Stimulated activated CD4-positive, alpha-beta T cell treated with anti-CD3 and anti-CD28 coated beads, Interleukin-4, amount 100 ng/mL, for 4 hours (primary cell): Measurements from ENCODE around the gene KIAA1210.

Source experiments
- DNase-seq, 2 experiments: peaks; one replicate each; pipeline ENCODE4 v3.0.0-alpha.2; 2020

Gene KIAA1210

GRCh38 chrX:119090627-119091026 lies 37.0 kb downstream of the KIAA1210 start:
- DNase-seq, result no peak

DNA sequence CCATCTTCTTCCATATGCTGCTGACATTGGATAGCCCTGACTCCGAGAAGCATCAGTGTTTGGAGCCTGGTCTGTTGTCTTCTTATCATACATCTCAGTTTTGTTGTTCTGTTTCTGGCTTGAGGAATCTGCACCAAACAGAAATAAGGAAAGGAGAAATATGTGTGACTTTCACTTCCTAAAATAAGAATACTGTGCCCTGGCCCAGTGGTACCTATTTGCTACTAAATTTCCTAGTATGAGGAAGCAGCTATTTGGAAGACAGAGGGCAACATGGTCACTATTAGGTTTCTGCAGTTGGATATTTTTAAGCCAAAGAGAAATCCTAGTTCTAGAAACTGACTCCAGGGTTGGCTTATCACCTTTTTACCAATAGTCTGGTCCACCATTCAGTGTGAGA lies 38.0 kb downstream of the KIAA1210 start:
- DNase-seq, result no peak

- DNase-seq, result no peak
Measured at GRCh38 chrX:119087121-119087520, 40.5 kb downstream of the KIAA1210 start.

DNA sequence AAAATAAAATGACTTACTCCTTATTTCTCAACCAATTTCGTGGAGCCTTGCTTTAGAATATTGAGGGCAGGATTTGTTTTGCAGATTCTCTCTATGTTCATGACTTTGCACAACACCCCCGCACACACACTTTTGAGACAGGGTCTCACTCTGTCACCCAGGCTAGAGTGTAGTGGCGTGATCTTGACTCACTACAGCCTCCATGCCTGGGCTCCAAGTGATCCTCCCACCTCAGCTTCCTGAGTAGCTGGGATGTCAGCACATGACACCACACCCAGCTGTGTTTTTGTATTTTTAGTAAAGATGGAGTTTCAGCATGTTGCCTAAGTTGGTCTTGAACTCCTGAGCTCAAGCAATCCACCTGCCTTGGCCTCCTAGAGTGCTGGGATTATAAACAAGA lies 42.8 kb downstream of the KIAA1210 start:
- DNase-seq, result no peak

- DNase-seq, result no peak
Measured at GRCh38 chrX:119082278-119082677, 45.3 kb downstream of the KIAA1210 start.

DNA sequence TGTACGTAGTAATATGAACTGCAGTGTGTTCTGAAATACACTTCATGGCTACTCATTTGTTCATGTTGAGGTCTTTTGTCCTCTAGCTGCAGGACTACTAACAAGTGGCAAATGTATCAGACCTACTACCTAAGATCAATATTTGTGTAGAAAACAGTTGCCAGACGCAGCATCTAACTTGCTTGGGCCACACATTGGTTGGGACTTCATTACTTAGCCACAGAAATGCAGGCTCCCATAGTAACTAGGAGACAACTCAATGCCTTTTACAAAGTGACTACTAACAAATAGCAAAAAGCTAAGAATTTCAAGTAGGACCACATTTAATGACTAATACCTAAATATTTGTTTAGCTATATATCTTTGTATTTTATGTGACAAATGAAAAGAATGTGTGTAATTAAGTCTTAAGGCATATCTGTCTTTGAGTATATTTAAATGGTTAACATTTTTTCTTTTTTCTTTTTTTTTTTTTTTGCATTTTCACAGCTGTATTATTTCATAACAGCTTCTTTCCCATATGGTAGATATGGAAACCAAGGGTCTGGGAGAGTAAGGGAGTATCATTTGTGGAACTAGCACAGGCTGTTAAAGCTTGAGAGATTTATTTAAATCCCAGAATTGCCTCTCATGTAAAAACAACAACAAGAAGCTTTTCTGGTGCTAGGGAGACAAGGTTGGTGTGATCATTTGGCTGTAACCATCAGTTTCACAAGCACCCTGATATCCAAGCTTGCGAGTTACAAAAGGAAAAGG lies 52.2 kb downstream of the KIAA1210 start:
- DNase-seq, result no peak

DNA sequence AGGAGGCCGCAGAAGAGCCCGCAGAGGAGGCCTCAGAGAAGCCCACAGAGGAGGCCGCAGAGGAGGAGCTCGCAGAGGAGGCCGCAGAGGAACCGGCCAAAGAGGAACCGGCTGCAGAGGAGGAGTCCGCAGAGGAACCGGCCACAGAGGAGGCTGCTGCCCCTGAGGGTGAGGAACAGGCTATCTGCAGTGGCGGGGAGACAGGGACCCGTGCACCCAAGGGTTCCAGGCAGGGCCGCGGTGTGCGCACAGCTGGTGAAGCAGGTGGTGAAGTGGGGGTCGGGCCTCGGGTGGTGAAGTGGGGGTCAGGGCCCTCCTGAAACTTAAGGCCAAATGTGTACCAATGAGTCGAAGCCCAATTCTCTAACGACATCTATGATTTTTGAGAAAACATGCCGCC lies 53.7 kb downstream of the KIAA1210 start:
- no peak for DNase-seq

GRCh38 chrX:119073200-119073905 lies 54.3 kb downstream of the KIAA1210 start:
- DNase-seq, result no peak

- DNase-seq, result no peak
Measured at GRCh38 chrX:119072744-119073143, 54.9 kb downstream of the KIAA1210 start, which contains the start of gene CT47C1. TSS of gene CT47C1 (plus strand) at chrX:119072993. CDS start at chrX:119073226, 233 bp downstream.

- DNase-seq, result no peak
Measured at GRCh38 chrX:119071381-119071780, 56.2 kb downstream of the KIAA1210 start.

DNA sequence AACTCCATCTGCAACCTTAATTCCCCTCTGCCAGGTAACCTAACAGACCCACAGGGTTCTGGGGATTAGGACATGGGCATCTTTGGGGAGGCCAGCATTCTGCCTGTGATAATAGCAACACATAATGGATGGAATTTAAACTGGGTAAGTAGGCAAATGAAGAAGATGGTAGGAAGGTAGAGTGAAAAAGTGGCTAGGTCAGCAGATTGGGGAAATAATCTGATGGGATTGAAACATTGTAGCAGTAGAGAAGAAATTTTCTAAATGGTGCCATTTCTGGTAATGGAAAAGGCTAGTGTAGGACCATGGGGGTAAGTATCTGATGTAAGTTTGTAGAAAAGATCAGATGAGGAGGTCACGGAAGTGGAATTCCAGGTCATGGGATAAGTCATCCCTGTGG lies 57.9 kb downstream of the KIAA1210 start:
- DNase-seq, result no peak

DNA sequence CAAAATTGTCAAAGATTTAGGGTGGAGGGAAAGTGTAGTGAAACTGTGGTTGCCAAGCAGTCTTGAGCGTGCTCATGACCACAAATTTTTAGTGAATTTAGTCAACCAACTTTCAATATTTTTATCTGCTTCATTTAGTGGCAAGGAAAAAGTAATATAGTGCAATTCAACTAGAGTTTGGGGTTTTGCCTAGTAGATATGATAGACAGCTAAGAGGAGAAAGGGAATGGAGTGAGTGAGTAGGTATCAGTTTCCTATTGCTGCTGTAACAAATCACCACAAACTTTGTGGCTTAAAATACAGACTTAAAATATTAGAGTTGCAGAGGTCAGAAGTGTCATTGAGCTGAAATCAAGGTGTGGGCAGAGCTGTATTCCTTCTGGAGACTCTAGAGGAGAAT lies 58.5 kb downstream of the KIAA1210 start:
- DNase-seq, result no peak

DNA sequence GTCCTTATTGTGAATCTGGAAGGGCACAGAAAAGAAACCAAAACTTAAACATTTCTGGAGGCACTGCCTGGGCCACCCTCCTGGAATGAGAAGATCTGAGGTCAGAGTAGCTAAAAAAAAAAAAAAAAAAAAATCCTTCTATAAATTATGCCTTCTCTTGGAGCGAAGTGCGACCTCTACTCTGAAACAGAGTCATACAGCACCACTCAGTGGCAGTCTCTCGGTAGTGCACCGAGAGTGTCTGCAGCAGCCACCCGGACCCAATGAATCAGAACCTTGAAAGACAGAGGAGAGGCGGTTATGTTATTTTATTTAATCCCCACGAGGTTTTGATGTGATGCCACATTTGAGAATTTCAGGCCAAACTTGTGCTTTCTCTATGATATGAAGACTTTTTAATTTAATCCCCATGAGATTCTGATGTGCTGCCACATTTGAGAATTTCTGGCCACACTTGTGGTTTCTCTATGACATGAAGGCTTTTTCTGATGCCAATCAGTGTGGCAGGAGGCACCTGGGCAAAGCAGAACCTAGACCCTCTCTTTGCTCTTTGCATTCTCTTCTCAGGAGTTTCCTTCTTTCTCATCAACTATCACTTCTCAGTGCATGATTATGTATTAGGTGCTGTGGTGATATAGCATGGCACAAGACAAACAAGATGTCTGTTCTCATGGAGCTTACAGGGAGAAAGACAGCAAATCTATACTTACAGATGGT lies 60.4 kb downstream of the KIAA1210 start:
- peak; percentile 21 to 25 for DNase-seq

DNA sequence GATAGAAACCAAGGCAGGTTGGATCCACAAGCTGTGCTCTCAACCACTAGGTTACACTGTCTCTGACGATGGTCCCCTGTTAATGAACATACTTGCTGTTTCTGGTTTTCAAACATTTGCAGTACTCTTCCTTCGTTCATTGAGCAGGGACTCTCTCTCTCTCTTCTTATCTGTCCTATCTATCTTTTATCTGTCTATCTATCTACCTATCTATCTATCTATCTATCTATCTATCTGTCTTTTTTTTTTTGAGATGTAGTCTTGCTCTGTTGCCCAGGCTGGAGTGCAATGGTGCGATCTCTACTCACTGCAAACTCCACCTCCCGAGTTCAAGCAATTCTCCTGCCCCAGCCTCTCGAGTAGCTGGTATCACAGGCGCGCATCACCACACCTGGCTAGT lies 64.2 kb downstream of the KIAA1210 start:
- DNase-seq, result no peak

- DNase-seq, result no peak
Measured at GRCh38 chrX:119062750-119063374, 64.8 kb downstream of the KIAA1210 start.

DNA sequence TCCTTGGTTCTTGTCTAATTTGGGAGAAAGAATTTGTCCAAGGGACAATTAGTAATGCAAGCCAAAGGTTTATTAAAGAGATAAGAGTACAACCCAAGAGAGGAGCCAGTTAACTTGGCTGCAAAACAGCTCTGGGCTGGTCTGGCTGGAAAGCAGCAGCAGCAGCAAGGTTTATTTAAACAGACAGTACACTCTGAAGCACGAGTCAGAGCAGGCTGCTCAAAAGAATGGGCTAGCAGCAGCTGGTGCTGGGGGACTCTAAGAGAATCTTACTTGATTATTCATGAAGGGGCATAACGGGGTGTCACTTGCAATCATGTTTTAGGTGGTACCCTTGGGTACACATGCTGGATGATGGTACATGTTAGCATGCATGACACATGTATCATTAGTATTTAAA lies 71.9 kb downstream of the KIAA1210 start:
- no peak for DNase-seq

DNA sequence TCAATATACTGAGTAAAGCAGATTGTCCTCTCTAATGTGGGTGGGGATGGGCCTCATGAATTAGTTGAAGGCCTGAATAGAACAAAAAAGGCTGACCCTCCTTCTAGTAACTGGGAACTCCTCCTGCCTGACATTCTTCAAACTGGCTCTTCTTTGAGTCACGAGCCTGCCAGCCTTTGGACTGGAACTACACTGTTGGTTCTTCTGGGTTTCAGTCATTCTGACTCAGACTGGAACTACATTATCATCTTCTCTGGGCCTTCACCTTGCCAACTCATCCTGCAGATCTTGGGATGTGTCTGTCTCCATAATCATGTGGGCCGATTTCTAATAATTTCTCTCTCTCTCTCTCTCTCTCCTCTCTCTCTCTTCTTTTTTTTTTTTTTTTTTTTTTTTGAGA lies 81.7 kb downstream of the KIAA1210 start:
- no peak for DNase-seq

GRCh38 chrX:119042996-119043395 lies 84.6 kb downstream of the KIAA1210 start:
- DNase-seq, result no peak

DNA sequence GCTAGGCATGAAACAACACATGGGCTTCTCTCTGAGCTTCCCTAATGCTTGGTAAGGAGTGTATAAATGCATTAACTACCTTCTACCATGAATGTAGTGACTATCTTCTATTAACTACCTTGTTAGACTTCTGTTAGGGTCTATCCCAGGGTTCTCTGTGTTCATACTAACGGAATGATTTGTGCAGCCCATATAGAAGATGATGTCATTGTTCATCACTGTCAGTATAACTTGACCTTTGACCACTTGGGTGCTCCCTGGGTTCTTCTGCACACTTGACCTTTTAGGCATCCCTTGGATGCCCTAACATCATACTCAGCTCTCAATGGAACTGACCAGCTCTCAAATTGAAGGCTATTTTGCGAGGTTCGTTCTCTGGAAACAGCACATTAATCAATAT lies 85.6 kb downstream of the KIAA1210 start:
- DNase-seq, result no peak

- DNase-seq, result no peak
Measured at GRCh38 chrX:119041175-119041574, 86.4 kb downstream of the KIAA1210 start.

DNA sequence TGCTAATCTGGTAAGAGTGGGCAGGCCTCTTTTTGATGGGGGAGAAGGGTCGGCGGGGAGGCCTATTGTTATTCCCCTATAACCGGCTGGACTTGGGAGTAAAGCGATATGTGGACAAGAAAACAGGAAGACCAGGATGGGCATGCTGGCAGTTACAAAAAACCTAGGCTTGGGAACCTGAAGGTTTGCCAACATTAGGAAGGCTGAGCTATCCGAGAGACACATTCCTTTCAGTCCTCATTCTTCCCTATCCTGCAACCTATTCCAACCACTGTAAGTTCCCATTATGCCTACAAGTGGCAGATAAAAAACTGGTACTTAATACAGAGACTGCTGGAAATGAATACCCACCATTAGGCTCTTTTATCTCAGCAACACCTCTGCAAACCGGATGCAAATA lies 87.2 kb downstream of the KIAA1210 start:
- no peak for DNase-seq

GRCh38 chrX:119036107-119037029 lies 91.2 kb downstream of the KIAA1210 start:
- no peak for DNase-seq
